ENCODE results near the gene ZFHX3.
A peak's percentile ranks its signal among the peaks of the same experiment; 100 is the strongest.

The ZFHX3 gene

DNA sequence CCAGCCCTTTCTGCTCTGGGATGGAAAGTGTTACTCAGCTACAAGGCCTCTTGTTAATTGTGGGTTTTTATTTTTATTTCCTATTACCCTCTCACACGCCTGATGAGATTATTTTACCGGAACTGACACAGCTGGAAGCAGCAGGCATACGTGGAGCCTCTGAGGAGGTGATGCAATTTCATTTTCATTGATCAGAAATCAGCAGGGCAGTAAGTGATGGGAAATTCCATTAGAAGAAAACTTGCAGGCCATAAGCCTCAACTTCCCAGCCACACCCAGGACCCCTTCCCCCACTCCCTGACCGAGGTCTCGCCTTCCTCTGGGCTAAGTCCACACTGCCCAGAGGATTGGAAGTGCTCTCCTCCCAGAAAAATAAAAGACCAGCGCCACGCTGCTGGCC, 69.7 kb downstream of the ZFHX3 start:
- DNase-seq = no peak

DNA sequence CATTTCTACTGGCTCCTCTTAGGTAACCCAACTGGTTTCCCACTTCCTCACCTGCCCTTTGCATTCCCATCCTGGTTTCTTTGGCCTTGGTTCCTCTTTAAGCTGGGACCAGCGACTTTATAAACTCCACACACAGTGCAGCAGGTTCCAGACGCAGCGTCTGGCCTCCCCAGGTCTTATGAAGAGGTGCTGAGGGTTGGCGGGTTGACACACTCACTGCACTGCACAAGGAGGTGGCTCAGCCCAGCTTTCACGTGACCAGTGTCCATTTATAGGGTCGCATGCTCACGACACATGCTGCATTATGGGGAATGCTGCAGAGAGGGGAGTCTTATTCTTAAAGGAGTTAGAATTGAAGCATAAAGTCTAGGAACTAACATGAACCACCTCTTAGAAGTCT, 70.8 kb downstream of the ZFHX3 start:
- no peak for DNase-seq

DNA sequence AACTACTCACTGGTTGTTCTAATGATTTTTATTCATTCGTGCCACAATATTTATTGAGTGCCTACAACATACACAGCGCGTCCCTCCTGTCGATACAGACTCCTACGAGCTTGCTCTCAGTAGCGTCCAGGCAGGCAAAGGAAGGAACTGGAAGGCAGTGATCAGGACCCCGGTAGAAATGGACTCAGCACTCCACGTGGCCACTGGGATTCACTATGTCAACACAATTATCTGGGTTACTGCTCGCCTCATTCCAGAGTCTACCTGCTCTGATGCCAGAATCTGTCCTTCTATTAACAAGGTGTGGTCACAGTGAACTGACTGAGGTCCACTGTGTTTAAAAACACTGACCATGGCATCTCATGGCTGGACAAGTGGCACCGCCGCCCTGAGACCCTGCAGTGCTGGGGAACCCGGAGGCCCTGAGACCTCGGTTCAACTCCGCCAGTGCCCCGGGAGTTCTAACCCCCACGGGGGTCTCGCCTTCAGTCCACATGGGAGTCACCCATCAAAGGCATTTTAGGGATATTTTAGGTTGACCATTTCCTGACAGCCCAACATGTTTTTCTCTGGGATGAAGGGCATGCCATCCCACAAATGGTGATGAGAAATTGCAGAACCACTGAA, 71.4 kb downstream of the ZFHX3 start:
- no peak for DNase-seq

DNA sequence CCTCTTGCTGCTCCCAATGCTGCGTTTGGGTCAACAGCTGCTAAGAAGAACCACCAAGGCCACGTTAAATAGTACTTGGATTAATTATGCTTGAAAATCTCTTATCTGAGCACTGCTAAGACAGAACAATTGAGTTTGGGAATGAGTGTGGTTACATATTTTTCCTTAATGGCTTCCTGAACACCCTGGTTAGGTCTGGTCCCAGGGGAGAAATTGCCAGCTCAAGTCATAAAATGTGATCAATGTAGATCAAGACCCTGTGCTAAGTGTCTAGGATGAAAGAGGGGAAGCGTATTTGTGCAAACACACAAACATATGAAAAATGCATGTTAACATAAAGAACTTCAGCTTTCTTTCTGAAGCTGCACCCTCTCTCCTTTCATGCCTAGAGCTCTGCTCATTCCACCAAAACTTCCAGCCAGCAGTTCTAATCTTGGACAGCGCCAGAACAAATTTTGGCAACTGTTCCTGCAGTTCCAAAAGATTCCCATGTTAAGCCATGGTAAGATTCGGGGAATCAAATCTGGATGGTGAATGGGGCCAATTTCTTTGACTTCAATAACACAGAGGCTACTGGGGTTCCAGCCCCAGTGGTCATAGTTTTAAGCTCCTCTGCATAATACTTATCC, 72.0 kb downstream of the ZFHX3 start:
- DNase-seq = no peak

DNA sequence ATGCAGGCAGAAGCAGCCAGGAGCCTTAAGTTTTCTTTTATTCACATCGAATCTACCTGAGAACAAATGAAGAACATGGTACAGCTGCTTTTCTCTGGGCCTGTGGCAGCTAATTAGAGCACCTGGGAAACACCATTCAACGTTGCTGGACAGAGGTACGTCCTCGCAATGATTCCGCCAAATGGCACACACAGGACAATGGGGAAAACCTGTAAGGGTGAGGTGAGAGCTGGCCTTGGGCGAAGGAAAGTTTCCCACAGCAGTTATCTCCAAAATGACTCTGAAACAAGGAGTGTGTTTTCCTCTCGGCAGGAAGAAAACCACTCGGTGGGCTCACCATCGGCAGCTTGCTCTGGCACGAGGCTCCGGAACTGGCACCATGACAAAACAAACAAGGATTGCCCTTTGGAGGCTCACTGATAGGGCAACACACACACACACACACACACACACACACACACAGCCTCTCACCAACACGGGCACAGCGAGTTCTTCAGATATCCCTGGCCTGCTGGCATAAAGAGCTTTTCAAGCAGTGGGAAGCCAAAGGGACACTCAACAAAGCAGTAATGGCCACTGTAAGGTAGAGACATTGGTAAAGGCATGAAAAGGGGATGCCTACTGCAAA, 73.7 kb downstream of the ZFHX3 start:
- no peak for DNase-seq

DNA sequence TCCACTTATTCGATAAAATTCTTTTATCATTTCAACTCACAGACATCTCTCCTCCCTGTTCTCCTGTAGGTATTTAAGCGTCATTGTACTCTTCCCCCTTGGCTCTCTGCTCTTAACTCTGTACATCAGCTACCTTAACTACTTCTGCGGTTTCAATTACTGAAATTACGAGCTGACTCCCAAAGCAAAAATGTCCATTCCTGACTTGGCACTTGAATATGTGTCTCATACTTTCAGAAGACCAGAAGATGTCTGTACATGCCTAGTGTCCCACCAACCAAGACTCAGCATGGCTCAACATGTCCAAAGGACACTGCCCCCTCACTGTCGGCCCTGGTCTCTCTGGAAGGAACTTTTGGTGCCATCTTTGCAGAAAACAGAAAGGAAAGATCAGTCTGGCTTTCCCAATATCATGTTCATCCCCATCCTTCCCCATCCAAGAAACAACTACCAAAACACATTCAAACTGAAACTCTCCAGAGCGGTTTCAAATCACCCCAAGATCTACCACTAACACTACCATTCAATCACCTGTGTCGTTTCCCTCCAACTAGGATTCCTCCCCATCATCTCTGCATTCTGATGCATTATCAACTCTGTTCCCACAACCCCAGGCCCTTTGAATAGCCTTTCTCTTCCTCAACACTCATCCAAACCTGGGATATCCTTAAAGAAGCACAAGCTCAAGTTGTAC, 74.9 kb downstream of the ZFHX3 start:
- no peak for DNase-seq

DNA sequence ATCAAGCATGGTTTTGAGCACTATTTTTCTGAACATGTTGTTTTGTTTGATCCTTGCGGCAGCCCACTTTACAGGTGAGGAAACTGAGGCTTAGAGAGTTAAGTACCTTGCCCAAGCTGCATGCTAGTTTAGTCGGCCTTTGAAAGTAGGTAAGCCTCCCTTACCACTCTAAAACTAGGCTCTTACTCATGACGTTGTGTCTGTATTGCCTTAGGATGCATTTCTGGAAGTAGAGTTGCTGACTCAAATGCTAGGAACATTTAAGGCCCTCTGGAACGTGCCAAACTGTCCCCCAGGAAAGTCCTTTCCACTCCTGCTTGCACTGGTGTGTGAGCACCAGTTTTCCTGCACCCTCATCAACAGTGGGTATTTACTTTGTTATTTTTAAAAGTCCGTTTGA, 76.6 kb downstream of the ZFHX3 start:
- DNase-seq = no peak

DNA sequence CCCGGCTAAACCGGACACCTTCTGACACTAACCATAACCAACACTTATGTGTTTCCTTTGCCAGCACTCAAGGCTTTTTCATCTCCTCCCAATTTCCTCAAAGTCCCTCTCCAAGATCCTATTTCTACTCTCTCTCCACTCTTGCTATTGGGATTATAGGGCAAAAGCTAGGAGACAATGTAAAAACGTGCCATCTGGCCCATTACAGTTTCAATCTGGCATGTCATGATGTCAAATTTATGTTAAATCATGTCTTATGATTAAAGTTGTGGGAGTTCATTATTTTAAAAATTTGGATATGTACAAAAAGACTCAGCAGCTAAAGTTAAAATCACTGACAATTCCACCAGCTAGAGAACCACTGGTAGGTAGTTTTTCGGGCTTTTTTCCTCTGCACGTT, 77.3 kb downstream of the ZFHX3 start:
- DNase-seq = no peak

DNA sequence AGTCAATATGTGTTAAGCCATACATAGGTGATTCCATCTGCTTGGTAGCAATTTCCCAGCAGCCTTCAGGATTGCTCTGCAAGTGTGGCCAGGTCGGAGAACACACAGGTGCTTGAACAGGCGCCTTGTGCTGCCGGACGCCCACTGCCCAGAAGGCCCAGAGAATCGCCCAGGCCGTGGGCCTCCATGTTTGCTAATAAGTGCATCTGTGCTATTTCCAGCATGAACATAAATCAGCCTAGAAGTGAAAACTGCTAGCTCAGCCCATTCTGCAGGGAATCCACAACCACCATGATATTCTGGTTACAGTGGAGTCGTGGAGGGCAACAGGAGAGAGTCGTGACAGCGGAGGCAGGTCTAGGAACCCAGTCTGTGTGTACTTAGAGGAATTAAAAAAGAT, 78.1 kb downstream of the ZFHX3 start:
- no peak for DNase-seq

DNA sequence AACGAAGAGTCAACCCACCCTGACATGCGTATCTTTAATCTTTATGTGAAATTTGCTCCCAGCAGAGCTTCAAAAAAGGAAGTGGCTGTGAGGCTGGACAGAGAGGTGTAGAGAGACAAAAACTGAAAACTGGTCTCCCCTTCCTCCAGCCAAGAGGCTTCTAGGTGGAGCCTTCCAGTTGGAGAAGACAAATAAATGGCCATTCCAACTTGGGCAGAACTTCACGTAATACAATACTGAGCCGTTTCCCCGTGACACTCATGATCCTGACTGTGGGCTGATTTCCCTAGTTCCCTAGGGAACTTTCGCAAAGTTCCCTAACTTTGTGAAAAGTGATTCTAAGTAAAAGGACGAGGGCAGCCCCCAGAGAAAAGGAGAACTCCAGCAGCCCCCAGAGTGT, 78.8 kb downstream of the ZFHX3 start:
- DNase-seq = no peak

DNA sequence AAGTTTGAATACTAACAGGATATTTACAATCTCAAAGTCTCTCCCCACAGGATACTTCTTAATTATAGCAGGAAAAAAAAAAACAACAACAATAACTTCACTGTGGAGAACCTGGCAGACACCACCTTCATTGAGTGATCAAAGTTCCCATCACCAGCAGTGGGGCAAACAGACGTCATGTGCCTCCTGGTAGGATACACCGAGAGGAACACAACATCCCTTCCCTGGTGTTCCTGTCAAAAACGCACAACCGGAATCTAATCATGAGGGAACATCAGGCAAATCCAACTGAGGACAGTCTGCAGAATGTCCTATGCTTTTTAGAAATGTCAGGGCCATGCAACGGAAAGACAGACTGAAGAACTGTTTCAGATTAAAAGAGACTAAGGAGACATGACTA, 80.0 kb downstream of the ZFHX3 start:
- DNase-seq = peak in 1 of 58 donors; percentile 12

DNA sequence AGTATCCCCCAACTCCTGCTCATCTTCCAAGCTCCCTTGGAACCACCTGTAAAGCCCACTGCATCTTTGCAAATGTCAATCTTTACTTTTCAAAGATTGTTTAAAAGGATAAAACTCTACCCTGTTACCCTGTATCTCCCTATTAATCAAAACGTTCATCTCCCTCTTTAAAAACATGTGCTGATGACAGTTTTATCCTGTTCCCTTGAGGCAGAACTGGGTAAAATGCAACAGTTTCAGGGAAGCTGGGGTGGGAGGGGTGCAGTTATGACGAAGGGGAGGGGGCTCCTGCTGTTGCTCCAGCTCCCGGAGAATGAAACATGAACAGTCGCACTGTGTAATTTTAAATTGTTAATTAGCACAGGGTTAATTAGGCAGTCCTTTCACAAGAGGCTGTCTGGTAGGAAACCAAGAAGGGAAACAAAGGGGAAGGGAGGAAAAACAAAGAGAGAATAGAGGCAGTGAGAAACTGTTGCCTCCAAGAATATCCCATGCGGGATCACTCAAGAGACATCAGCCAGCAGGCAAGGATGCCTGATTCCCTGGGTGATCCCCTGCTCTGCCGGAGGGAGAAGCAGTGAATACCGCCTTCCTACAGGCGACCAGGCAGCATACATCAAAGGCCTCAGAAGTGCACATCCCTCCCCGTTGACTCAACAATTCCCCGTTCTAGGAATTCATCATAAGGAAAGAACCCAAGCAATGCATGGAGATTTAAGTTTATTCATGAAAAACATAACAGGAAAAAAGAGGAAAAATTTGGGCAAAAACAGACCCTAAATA, 84.2 kb downstream of the ZFHX3 start:
- peak in 8 of 58 donors; percentile 7 to 59 (median 24) for DNase-seq

DNA sequence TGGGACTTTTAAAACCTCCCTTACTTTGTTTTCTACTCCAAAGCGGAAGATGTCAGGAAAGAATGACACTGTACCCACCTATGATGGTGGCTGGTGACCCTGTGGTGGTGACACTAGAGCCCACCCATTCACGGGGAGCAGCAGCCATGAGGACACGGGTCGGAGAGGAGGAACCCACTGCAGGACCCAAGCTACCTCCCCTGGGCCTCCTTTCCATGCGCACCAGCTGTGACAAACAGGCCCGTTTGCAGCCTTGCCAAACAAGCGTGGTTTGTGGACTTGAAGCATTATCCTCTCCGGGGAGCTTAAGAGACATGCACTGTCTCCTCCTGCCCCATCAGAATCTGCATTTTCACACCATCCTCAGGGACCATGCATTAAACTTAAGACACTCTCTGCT, 85.6 kb downstream of the ZFHX3 start:
- DNase-seq = no peak

DNA sequence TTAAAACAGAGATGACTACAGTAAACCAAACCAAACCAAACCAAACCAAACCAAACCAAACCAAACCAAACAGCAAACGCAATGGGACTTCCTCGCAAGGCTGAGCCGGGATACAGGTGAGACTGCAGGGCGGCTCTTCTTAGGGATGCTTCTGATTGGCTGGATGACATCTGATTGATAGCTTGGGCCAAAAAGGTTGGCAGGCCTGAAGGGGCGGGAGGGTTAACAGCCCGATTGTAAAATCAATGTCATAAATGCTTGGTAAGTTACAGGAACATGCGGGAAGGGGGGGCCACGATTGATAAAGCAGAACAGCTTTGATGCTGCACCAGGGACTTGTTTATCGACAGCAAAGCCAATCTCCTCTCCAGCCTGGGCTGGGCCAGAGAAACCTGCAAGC, 86.1 kb downstream of the ZFHX3 start:
- DNase-seq = no peak

DNA sequence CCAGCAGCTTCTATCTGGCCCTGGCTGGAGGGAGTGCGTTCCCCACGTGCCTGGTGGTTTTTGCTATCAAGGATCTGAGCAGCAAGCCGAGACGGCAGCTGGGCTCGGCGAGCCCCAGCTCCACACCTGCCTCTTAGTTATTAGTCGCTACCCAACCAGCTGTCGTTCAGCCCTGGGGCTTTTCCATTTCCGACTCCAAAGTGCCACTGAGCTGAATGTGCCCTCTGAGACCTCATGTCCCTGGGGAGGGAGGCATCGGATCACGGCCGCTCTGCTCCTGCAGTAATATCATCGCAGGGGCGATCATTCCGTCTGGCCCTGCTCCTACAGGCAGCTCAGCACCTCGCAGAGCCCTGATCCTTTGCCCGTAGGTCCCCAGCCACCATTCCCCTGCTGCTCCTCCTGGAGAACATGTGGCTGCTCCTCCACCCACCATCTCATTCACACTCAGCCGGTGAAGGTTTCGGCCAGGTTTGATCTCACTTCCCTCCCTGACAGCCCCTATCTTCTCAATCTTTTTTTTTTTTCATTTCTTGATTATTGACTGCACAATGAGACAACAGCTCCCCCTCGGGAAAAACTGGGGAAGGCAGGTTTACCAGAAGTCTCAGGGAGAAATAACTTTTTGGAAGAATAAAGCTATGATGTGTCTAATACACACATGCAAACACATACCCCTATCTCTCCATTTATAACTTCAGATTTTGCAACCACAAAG, 86.7 kb downstream of the ZFHX3 start:
- DNase-seq = peak in 2 of 58 donors; percentile 6 to 13

DNA sequence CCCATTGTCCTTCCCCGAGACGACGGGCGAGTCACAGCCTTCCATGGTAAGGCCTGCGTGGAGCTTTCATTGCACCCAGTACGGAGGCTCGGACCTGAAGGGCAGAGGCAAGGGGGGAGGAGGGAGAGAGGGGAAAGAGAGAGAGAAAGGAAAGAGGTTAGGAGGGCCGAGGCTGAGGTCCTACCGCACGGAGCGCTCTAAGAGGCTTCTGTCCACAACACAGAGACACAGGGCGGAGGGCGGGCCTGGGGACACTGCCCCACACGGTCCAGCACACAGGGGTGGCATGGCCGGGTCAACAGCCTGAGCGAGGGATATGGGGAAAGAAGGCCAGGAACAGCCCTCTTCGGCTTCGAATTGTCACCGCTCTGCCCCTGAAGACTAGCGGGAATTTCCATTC, 87.8 kb downstream of the ZFHX3 start:
- DNase-seq = no peak

DNA sequence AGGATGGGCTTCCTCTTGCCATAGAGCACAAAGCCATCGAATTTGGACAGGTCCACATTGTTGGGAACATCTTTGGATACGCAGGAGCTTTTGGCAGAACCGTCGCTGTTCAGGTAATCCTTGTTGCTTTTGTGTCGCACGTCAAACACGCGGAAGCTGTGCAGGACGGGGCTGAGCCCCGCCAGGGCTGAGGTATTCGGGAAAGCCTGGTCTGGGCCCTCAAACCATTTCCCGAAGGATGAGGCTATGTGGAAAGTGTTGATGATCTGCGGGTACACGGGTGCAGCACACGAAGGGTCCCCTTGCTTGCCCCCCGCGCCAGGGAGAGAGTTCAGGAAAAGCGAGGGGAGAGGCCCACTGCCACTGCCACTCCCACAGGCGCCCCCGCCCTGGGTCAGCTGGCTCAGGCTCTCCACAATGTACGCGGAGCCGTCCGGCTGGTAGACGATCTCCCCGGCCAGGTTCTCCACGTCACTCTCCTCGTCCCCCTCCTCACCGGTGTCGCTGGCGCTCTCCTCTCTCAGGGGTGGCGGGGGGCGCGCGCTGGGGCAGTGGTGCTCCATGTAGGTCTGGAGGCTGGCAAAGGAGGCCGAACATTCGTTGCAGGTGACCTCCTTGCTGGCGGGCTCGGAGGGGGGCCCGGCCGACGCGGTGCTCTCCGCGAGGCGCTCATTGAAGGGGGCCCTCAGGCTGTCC, 88.5 kb downstream of the ZFHX3 start:
- no peak for DNase-seq

DNA sequence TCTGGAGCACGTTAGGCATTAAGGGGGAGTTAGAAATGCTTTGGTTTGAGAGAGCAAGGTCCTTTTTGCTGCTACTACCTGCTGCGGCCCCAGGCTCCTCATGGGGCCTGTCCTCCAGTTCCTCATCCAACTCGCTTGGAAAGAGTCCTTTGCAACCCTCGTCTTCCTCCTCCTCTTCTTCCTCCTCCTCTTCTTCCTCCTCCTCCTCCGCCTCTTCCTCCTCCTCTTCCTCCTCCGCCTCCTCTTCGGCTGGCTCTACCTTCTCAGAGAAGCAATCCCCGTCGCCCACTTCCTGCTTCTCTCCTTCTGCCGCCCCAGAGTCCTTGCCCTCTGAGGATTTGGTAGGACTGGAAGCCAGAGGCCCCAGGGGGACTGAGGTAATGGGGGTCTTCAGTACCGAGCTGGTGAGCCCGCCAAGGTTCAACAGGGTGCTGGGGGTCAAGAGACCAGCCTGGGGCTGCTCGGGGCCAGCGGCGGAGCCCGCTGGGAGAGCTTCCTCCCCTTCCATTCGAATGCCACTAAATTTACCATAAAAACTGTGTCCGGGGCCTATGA, 89.3 kb downstream of the ZFHX3 start:
- DNase-seq = no peak

DNA sequence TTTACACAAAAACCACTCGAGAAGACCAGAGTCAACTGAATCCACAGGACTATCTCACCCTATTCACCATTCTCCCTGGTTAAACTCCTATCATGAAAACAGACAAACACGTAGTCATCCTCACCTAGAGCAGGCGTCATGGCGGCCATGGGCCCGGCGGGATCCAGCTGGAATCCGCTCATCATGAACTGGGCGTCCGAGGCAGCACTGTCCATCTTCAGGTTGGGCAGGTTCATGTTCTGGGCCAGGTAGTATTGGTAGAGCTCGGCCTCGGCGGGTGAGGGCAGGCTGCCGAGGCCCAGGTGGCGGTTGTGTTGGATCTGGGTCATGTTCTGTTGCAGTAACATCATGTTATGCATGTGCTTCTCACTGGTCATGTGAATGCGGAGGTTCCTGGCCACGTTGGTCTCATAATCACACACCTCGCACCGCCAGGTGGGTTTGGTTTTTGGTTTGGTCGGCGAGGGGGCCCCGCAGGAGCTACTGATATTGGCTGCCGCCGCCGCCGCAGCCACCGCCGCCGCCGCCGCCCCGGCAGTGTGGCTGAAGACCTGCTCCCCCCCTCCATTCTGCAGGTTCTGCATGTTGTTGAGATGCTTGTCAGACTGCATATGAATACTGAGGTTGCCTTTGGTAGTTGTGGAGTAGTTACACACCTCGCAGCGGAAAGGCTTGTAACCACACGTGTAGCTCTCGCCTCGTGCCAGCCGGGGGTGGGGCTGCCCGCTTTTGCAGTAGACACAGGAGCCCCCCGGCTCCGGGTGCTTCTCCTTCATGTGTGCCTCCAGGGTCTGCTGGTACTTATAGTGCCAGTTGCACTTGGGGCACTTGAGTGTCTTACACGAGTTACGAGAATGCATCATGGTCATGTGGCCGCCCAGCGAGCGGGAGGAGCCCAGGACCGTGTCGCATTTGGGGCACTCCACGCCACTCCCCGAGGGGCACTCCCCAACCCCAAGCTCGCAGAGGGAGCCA, 90.3 kb downstream of the ZFHX3 start:
- DNase-seq = no peak
